Skeletal muscle cell (primary cell): ENCODE data around the gene GCC1.
"Not testable (repeated sequence)": the region's sequence is repeated elsewhere in the genome, so short reads cannot be mapped to it uniquely, and the experiment has no call there.

ENCODE experiments used
- DNase-seq: peaks from one replicate; pipeline ENCODE4 v3.0.0-alpha.2; 2010; ENCODE audit warnings: low read depth
- H3K4me3 ChIP-seq: 2 replicates; pipeline ENCODE4 v1.5.1; 2011; ENCODE audit warnings: low read depth, mild to moderate bottlenecking, control low read depth, low read length, moderate library complexity

Gene GCC1

DNA sequence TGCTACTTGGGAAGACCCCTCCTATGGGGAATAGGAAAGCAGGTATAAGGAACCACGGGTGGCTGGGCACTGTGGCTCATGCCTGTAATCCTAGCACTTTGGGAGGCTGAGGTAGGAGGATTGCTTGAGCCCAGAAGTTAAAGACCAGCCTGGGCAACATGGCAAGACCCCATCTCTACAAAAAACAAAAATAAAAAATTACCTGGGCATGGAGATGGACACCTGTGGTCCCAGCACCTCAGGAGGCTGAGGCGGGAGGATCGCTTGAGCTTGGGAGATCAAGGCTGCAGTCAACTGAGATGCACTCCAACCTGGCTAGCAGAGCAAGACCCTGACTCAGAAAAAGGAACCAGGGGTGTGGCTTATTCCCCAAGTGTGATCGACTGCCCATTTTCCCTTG is 7.2 kb upstream of the GCC1 start:
- H3K4me3 ChIP-seq: no peak overlapping the region
- no peak for DNase-seq

DNA sequence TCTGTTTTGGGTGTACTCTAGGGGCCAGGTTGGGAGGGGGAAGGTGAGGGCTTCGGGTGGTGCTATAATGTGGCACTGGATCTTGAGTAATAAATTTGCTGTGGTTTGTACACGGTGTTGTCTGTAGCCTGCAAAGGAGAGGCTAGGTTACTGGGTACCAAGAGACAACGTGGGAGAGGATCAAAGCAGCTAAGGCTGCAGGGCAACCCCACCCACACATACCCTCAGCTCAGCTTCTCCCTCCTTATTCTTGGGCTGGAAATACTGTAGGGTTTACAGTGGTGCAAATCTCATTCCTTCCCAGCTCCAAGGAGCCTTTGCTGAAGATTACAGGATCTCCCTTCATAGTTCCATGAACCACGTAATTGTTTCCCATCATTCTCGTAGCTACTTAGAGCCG is 6.2 kb upstream of the GCC1 start:
- no peak for DNase-seq
- no peak overlapping the region for H3K4me3 ChIP-seq

DNA sequence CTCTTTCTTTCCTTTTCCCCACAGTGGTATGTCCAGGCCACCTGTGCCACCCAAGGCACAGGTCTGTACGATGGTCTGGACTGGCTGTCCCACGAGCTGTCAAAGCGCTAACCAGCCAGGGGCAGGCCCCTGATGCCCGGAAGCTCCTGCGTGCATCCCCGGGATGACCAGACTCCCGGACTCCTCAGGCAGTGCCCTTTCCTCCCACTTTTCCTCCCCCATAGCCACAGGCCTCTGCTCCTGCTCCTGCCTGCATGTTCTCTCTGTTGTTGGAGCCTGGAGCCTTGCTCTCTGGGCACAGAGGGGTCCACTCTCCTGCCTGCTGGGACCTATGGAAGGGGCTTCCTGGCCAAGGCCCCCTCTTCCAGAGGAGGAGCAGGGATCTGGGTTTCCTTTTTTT is 5.8 kb upstream of the GCC1 start:
- no peak overlapping the region for H3K4me3 ChIP-seq
- no peak for DNase-seq

DNA sequence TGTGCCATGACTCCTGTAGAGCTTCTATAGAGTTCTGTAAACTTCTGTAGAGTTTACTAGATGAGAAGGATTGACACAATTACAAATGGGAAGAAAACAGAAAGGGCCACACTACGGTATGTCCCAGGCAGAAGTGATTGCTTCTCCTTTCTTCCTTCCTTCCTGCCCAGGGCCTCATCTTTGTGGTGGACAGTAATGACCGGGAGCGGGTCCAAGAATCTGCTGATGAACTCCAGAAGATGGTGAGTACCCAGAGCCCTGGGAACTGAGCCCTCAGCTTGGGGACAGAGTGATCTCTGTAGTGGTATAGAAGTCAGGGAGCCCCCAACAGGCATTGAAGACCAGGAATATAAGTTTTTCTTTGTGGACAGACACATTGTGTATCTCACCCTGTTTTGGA is 4.5 kb upstream of the GCC1 start:
- no peak overlapping the region for H3K4me3 ChIP-seq
- DNase-seq: no peak

DNA sequence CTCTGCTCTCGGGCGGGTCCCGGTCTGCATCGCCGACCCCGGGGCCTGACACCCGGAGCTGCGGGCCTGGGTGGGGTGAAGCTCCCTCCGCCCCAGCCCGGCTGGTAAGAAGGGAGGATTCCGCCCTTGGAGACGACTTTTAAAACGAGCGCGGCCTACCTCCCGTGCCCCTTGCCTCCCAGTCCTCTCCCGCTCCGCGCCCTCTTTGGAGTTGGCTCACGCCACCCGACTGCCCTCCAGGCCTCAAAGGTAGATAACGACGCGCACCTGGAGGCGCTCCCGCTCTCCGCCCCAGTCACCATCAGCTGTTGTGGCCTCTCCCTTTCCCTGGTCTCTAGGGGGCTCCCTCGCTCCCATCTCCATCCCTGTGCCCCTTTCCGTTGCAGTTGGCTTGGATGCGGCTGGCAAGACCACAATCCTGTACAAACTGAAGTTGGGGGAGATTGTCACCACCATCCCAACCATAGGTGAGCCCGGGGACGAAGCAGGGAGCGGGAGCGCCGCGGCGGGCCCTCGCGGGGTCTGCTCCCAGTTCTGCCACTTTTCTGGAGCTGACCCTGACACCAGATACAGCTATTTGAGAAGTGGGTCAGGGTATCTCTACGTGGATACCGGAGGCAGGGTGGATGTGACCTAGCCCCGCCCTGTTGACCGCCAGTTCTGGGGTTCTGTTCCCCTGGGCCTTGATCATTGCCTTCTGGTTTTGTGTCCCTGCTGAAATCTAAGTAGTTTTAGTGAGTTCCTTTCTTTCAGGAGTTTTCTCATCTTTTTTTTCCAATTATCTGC is 3.5 kb upstream of the GCC1 start:
- DNase-seq: no peak

DNA sequence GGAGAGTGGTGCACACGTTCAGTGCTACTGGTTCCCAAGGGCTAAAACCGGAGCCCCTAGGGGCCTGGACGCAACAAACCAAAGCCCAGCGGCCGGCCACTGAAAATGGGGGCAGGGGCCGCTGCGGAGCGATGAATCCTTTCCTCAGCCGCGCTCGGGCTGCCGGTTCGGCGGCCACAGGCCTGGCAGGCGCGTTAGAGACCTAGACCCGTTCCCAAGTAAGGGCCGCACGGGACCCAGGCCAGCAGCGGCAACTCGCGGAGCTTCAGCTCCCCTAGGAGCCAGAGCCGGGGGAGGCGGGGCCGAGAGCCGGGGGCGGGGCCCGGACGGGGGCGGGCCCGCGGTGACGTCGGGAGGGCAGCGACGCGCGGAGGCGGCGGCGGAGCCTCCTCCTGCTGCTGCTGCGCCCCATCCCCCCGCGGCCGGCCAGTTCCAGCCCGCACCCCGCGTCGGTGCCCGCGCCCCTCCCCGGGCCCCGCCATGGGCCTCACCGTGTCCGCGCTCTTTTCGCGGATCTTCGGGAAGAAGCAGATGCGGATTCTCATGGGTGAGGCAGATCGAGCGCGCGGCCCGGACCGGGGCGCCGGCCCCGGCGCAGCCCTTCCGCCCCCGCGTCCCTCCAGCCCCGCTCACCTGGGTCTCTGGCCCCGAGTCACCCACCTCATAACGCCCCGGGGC is 2.8 kb upstream of the GCC1 start, which contains the start of gene ARF5:
ARF5 (plus strand) TSS at position 393 of the 678 bp plus-strand sequence; CDS start at position 481, 88 bp downstream.
- DNase-seq: peak; percentile 32
- H3K4me3 ChIP-seq: peak within 1 kb of the TSS; percentile 96

More for the DNA sequence above, 3.5 kb upstream of the GCC1 start:
- peak overlapping the region; percentile 96 for H3K4me3 ChIP-seq

DNA sequence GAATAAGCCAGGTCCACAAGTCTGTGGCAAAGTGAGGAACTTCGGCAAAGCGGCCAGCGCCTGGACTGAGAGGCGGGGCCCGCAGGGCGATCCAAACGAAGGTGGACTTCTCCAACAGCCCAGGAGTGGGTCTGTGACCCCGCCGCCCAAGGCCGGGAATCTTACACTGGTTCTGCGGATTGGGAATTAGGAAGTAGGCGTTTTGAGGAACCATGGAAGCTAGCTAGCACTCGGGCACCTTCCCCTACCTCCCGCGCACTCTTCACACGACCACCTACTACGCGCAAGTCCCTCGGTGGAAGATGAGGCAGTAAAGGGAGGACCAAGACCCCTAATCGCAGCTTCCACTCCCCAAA is 2.2 kb upstream of the GCC1 start:
- H3K4me3 ChIP-seq: peak overlapping the region; percentile 96
- no peak for DNase-seq

DNA sequence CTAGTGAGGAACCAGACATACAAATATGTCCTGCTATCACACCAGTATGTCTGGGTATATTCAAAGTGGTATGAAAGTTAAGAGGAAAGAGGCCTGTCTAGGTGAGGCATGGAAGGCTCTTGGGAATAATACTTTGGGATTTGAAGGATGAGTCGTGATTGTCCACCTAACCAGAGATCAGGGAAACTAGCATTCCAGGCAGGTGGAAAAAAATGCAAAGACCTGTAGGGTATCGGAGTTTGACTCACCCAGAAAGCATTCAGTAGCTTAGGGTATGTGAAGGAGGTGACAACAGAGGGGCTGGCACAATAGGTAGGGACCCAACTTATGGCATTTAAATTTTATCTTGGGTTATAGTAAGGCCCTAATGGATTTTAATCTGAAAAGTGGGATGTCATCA is 950 bp upstream of the GCC1 start:
- no peak for DNase-seq

DNA sequence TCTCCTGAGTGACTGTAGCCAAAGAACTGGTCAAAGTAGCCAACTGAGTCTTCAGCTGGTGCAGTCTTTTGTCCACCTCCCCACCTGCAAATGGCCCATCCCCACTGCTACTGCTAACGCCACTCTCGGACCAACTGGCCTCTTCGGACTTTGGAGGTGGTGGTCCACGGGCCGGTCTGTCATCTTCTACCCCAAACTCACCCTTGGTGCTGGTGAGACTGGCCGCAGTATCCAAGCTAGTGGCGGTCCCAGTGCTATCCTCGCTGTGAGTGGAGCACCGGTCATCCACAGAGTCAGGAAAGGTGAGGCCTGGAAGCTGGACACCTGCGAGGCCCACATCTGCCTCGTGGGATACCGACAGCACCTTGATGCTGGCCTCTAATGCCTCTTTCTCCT is 750 bp downstream of the GCC1 start:
- peak overlapping the region; percentile 94 for H3K4me3 ChIP-seq
- DNase-seq: no peak

More for the DNA sequence above, 950 bp upstream of the GCC1 start:
- H3K4me3 ChIP-seq: no peak overlapping the region

DNA sequence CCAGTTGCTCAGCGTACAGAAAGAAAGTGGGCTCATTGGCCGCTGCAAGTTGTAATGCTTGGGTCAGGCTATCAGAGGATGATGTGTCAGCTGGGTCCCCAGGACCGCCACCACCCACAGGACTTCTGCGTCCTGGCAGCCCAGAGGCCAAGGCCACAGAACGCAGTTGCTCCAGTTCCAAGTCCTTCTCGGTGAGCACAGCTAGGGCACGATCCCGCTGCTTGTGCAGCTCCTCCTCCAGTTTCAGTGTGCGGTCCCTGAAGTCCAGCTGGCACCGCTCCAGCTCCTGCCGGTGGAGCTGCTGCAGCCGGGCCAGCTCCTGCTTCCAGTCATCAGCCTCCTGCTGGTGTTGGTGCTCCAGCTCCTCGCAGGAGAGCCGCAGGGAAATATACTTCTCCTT is 3.0 kb downstream of the GCC1 start:
- no peak for DNase-seq
- no peak overlapping the region for H3K4me3 ChIP-seq

DNA sequence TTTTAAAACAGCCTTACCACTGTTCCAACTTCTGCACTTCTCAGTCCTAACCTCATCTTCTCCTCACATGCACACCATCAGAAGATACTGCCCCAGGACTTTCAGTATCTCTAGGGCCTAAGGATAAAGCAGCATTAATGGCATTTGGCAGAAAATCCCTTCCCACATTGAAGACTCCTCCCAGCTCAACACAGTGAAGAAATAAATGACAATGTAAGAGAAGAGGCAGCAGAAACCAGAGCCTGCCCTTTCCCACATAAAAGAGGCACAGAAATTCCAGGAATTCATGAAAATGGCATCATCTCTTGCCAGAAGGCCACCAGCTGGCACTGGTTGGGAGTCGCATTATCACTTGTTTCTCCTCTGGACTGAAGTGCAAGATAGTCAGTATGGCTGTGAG is 3.7 kb downstream of the GCC1 start:
- DNase-seq: no peak
- H3K4me3 ChIP-seq: no peak overlapping the region

DNA sequence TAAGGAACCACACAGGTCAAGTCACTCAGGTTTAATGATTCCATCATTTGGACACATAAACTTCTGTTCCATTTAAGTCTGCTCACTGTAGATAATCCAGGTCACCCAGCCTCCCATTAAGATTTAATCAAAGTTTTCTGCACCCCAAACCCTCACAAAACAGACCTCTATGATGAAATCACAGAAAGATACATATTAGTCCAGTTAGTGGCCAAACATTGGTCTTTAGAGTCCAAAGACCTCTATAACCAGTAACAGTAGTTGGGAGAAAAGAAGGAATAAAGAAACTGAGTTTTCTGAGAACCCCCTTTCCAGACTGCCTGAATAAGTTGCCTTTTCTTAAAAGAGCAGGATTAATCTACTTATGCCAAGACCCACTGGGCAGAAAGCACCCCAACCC is 4.8 kb downstream of the GCC1 start:
- H3K4me3 ChIP-seq: no peak overlapping the region
- DNase-seq: no peak

DNA sequence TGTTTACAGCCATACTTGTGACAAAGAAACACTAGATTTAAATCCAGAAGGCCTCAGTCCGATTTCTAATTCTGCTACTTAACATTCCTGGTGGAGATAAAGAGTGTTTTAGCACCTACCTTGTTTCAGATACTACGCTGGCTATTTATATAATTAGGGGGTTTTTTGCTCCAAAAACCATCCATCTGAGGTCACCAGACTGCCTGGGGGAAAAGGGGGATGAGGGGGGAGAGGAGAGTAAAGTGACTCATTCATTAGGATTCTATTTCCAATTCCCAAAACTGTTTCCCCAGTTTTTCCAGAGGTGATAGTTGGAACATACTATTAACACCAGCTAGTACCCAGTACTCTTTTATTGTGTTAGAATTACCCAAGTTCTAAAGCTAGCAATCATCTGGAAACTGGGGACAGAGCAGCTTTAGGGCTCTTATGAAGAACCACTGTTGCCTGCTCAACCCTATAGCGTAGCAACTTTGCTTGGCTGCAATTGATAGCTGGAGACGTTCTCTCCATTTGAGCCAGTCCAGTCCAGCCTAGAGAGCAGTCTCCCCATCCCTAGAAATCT is 6.6 kb downstream of the GCC1 start:
- H3K4me3 ChIP-seq: no peak overlapping the region

DNA sequence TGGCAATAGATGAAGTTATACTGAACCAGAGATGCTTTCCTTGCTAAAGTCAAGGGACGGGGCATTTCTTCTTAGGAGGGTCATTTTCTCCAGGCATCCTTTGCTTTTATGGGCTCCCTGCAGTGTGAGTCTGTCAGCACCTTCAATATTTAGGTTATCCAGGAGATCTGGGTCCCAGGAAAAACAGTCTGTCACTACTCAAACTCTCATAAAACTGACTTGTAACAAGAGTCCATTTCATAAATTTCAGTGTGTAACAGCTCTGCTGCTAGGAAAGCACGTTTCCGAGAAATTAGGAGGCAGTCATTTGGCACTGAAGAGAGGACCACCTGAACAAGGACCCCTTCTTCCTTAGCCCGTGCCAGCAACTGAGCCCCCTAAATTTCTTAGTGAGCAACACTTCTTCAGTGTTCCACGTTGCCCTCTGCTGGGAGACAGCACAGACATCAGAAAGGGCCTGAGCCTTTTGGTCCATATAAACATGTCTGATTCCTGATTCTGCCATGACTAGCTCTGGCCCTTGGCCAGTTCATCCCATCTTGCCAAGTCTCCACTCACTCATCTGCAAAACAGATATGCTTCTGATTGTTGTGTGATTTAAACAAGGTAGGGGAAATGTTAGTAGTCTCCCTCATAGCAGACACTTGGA is 7.2 kb downstream of the GCC1 start:
- no peak for DNase-seq
- H3K4me3 ChIP-seq: no peak overlapping the region

More for the DNA sequence above, 6.6 kb downstream of the GCC1 start:
- DNase-seq: no peak

DNA sequence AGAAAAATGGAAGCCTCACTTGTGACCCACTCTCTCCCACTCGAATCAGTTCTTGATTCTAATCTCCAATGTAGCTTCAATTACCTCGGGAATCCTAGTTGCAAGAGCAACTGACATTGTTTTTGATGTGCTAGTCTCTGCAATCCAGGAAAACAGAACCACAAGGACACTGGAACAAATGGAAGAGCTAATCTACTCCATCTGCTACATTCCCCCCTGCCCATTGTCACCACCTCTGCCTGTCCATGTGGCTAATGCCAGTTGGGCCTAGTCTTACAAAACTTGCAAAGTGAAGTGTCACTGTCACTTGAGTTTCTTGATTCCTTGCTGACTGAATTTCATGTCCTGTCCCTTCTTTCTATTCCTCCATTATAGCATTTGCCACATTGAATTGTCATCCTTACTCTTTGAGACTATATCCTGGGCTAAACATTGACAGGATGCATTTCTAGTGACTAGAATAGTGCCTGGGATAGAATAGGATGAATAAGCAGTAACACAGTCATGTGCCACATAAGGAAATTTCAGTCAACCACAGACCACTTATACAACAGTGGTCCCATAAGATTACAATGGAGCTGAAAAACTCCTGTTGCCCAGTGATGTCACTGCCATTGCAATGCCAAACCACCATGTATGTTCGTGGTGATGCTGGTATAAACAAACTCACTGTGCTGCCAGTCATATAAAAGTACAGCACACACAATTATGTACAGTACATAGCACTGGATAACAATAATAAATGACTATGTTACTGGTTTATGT is 13.5 kb downstream of the GCC1 start:
- DNase-seq: no peak
- H3K4me3 ChIP-seq: no peak overlapping the region

DNA sequence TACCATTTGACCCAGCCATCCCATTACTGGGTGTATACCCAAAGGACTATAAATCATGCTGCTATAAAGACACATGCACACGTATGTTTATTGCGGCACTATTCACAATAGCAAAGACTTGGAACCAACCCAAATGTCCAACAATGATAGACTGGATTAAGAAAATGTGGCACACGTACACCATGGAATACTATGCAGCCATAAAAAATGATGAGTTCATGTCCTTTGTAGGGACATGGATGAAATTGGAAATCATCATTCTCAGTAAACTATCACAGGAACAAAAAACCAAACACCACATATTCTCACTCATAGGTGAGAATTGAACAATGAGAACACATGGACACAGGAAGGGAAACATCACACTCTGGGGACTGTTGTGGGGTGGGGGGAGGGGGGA is 17.4 kb downstream of the GCC1 start:
- DNase-seq, H3K4me3 ChIP-seq: not testable (repeated sequence)

DNA sequence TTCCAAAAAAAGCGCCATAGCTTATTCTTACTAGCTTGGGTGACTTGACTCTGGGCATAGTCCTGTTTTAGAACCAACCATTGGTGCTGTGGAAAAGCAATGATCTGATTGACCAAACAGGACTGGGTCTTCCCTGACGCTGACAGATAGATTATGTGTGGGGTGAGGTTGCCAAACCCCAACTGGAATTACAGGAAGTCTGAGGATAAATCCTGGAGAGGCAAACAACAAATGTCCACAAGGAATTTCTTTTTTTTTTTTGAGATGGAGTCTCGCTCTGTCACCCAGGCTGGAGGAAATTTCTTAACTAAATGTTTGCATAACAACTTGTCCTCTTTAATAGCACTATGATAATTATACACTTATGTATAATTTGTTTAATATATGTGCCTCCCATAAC is 19.2 kb downstream of the GCC1 start:
- no peak for DNase-seq

DNA sequence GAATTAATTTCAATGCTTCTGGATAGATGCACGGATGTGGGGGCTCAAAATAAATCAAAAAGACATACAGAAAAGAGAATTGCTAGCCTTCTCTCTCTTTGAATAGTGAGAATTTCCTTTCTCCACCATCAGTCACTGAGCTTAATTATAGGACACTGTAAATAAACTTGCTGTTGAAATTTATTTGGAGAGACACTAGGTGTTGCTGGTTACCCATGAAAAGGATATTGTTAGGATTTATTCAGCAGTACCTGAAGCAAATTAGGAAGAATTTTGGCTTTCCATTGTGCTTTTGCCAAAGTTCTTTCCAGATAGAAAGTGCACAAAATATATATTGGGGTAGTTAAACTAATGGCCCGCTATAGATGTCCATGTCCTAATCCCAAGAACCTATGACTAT is 27.6 kb downstream of the GCC1 start:
- no peak for DNase-seq
- H3K4me3 ChIP-seq: no peak overlapping the region

More for the DNA sequence above, 19.2 kb downstream of the GCC1 start:
- H3K4me3 ChIP-seq: no peak overlapping the region

DNA sequence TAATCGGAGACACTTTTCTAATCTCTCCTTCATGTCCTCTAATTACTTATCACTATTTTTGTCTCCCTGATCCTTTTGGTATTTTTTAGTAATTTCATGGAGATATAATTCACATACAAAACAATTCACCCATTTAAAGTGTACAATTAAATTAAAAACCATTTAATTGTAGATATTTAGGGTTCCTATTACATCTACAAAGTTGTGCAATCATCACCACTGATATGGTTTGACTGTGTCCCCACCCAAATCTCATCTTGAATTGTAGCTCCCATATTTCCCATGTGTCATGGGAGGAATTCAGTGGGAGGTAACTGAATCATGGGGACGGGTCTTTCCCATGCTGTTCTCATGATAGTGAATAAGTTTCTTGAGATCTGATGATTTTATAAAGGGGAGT is 29.0 kb downstream of the GCC1 start:
- H3K4me3 ChIP-seq: no peak overlapping the region

DNA sequence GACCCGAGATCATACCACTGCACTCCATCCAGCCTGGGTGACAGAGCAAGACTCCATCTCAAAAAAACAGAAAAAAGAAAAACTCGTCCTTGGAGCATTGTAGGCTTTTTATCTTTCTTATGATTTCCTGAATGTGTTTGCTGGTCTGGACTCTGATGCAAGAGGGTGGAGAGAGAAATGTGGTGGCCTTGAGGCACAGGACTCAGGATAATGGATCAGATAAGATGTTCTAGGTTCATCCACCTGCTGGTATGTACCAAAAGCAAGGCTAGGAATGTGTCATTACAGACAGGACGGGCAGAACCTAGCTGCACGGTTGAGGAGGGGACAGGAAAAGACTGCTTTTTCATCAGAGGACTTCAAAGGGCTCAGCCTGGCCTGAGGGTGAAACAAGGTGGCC is 33.5 kb downstream of the GCC1 start:
- DNase-seq: no peak
- no peak overlapping the region for H3K4me3 ChIP-seq

More for the DNA sequence above, 29.0 kb downstream of the GCC1 start:
- DNase-seq: no peak
